GM21423 (cell line): Measurements from ENCODE around the gene CNOT8.
"Not testable (repeated sequence)": the region's sequence is repeated elsewhere in the genome, so short reads cannot be mapped to it uniquely, and the experiment has no call there.

Experiments
- ATAC-seq: cut with Tn5 transposase; IDR thresholded peaks from one replicate; pipeline ENCODE4 v1.9.1; 2021; ENCODE audit warnings: mild to moderate bottlenecking, moderate library complexity; ENCODE audit not compliant: unreplicated experiment

Gene CNOT8

DNA sequence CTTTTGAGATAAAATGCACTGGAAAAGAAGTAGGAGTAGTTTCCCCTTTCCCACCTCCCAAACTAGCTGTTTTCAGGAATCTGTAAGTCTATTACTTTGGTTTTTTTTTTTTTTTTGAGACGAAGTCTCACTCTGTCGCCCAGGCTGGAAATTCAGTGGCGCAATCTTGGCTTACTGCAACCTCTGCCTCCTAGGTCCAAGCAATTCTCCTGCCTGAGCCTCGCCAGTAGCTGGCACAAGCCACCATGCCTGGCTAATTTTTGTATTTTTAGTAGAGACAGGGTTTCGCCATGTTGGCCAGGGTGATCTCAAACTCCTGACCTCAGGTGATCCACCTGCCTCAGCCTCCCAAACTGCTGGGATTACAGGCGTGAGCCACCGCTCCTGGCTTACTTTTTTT is 47.2 kb downstream of the CNOT8 start:
- not testable (repeated sequence) for ATAC-seq

GRCh38 chr5:154916874-154917273 is 58.4 kb downstream of the CNOT8 start:
- no peak for ATAC-seq

- no peak for ATAC-seq
Measured at GRCh38 chr5:154917757-154918156, 59.3 kb downstream of the CNOT8 start.

DNA sequence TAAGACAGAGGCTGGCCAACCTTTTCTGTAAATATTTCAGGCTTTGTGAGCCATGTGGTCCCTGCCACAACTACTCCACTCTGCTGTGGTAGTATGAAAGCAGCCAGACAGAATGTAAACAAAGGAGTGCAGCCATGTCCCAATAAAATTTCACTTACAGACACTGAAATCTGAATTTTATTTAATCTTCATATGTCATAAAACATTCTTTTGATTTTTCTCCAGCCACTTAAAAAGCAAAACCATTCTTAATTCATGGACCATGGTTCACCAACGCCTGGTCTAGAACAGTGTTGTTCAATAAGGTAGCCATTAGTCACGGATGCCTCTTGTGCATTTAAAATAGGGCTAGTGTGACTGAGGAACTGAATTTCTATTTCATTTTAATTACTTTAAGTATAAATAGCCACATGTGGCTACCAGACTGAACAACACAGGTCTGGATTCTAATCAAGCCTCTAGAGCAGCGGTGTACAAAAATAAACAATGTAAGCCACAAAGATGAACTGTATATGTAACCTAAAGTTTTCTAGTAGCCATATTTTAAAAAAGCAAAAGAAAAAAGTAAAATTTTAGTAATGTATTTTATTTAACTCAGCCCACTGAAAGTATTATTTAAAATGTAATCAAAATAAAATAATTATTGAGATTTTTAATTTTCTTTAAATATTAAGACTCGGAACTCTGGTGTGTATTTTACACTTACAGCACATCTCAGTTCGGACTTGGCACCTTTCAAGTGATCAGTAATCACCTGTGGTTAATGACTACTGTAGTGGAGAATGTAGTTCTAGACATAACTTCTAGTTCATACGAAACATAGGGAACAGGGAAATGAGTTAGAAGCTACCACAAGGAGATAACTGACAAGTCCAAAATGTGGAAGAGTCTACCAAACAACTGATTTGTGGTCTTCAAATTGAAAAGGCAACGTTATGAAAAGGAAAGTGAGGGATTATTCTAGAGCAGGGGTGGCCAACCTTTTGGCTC is 65.3 kb downstream of the CNOT8 start:
- ATAC-seq = no peak
